NCI-H2029 treated with DMSO at 0.1 percent for 48 hours (cell line): ENCODE measurements around the gene PDGFRA.
A peak's percentile ranks its signal among the peaks of the same experiment; 100 is the strongest.

ENCODE experiments used
- DNase-seq: peaks from one replicate; lab custom pipeline; 2025; lab: John Stamatoyannopoulos, UW

Gene PDGFRA

GRCh38 chr4:54228961-54229501 lies at the start of gene PDGFRA:
TSS of gene PDGFRA (plus strand) at chr4:54229293. CDS start at chr4:54258769, 29,476 bp downstream.
- no peak for DNase-seq

- DNase-seq: no peak
Measured at GRCh38 chr4:54184581-54184980, 44.5 kb upstream of the PDGFRA start.

GRCh38 chr4:54185044-54185780 lies 43.9 kb upstream of the PDGFRA start:
- DNase-seq: no peak

- no peak for DNase-seq
Measured at GRCh38 chr4:54185866-54186265, 43.2 kb upstream of the PDGFRA start.

GRCh38 chr4:54186371-54186770 lies 42.7 kb upstream of the PDGFRA start:
- DNase-seq: no peak

GRCh38 chr4:54187148-54187547 lies 41.9 kb upstream of the PDGFRA start:
- no peak for DNase-seq

- DNase-seq: no peak
Measured at GRCh38 chr4:54189140-54189539, 40.0 kb upstream of the PDGFRA start.

GRCh38 chr4:54192811-54193210 lies 36.3 kb upstream of the PDGFRA start:
- no peak for DNase-seq

GRCh38 chr4:54197926-54198325 lies 31.2 kb upstream of the PDGFRA start:
- no peak for DNase-seq

GRCh38 chr4:54199919-54200318 lies 29.2 kb upstream of the PDGFRA start:
- DNase-seq: no peak

GRCh38 chr4:54209617-54210016 lies 19.5 kb upstream of the PDGFRA start:
- DNase-seq: no peak

- no peak for DNase-seq
Measured at GRCh38 chr4:54213001-54213400, 16.1 kb upstream of the PDGFRA start.

- DNase-seq: no peak
Measured at GRCh38 chr4:54213761-54214160, 15.3 kb upstream of the PDGFRA start.

GRCh38 chr4:54215379-54216077 lies 13.6 kb upstream of the PDGFRA start:
- DNase-seq: peak; percentile 28

GRCh38 chr4:54217642-54218495 lies 11.2 kb upstream of the PDGFRA start:
- peak; percentile 85 for DNase-seq

- DNase-seq: no peak
Measured at GRCh38 chr4:54218736-54219135, 10.4 kb upstream of the PDGFRA start.

- DNase-seq: no peak
Measured at GRCh38 chr4:54224996-54225597, 4.0 kb upstream of the PDGFRA start.

GRCh38 chr4:54225598-54226403 lies 3.3 kb upstream of the PDGFRA start:
- no peak for DNase-seq

GRCh38 chr4:54226404-54227255 lies 2.5 kb upstream of the PDGFRA start:
- no peak for DNase-seq
